OCI-LY3 (cell line): ENCODE data around the gene CTNNA3.

ENCODE experiments used
- EZH2phosphoT487 ChIP-seq: fragments of 200-600 bp; shearing (Covaris generic); IDR thresholded peaks from 2 replicates; pipeline ENCODE4 v1.6.1; 2018; ENCODE audit warnings: antibody characterized with exemption, mixed run types, low read depth
- TF ChIP-seq, protein P1 (sequence below): fragments of 200-600, 300-600 bp; sonication (generic); IDR thresholded peaks from 2 replicates; pipeline ENCODE4 v1.5.1; 2014; ENCODE audit warnings: antibody characterized with exemption, low read length, low read depth

DNA sequence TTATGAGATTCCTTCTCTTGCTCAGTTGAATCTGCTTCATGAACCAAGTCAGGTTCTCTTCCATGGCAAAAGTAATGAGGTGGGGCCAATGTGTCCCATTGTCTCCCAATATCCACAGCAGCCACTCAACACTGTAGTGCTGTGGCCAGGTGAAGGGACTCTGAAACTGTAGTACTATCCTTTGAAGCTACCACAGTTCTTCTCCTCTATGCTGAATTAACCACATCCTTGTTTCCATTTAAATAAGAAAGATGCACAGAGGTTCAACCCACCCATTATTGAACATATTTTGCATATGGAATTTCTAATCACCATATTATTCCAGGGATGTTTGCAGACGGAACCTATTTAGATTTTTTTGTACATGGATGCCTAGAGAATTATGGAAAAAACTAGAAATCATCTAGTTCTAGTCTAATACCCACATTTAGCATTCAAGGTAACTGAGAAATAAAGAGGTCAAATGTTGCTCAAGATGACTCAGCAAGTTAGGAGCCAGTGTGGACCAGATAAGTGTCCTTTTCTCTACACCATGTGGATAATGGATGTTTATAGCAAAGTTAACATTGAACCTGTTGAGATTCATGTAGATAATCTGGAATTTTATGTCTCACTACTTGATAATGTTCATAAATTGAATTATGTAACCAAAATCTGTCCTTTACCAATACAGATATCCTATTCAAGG is 705.7 kb downstream of the CTNNA3 start:
- TF ChIP-seq, protein P1, sequence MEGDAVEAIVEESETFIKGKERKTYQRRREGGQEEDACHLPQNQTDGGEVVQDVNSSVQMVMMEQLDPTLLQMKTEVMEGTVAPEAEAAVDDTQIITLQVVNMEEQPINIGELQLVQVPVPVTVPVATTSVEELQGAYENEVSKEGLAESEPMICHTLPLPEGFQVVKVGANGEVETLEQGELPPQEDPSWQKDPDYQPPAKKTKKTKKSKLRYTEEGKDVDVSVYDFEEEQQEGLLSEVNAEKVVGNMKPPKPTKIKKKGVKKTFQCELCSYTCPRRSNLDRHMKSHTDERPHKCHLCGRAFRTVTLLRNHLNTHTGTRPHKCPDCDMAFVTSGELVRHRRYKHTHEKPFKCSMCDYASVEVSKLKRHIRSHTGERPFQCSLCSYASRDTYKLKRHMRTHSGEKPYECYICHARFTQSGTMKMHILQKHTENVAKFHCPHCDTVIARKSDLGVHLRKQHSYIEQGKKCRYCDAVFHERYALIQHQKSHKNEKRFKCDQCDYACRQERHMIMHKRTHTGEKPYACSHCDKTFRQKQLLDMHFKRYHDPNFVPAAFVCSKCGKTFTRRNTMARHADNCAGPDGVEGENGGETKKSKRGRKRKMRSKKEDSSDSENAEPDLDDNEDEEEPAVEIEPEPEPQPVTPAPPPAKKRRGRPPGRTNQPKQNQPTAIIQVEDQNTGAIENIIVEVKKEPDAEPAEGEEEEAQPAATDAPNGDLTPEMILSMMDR: no peak
- no peak for TF ChIP-seq EZH2phosphoT487
